Activated B cell treated with CpG ODN at 0.5 μM for 24 hours (primary cell): ENCODE data around the gene EXD3. TPM values are rescaled to one million over a fixed set of nuclear protein-coding genes. Genes with fewer than 3 reads are reported as not detected.
A peak's percentile ranks its signal among the peaks of the same experiment; 100 is the strongest.

Experiments
- ATAC-seq: fragments of 200-7000 bp; cut with Tn5 transposase; one replicate; pipeline ENCODE4 v1.10.0; 2021; ENCODE audit warnings: low read depth, mild to moderate bottlenecking, moderate library complexity
- CTCF ChIA-PET: fragments of 350-600 bp; sonication (Branson Sonifier 250); formaldehyde crosslinking; loops from one replicate; lab custom pipeline; 2021; ENCODE audit warnings: antibody characterized with exemption; lab: Charles Lee
- POLR2A ChIA-PET: fragments of 350-600 bp; sonication (Branson Sonifier 250); formaldehyde crosslinking; loops from one replicate; lab custom pipeline; 2021; ENCODE audit warnings: antibody characterized with exemption; lab: Charles Lee
- DNase-seq: peaks from one replicate; pipeline ENCODE4 v3.0.0; 2022
- H3K27ac Mint-ChIP-seq: one replicate; pipeline ENCODE4 v1.8.0; 2020; ENCODE audit warnings: mixed read lengths
- H3K27me3 Mint-ChIP-seq: one replicate; pipeline ENCODE4 v1.8.0; 2021; ENCODE audit warnings: mixed read lengths
- H3K36me3 Mint-ChIP-seq: one replicate; pipeline ENCODE4 v1.8.0; 2021; ENCODE audit warnings: low read depth, mixed read lengths
- H3K4me1 Mint-ChIP-seq: one replicate; pipeline ENCODE4 v1.8.0; 2021; ENCODE audit warnings: mixed read lengths
- H3K4me3 Mint-ChIP-seq: one replicate; pipeline ENCODE4 v1.8.0; 2020; ENCODE audit warnings: mild to moderate bottlenecking, mixed read lengths
- H3K9me3 Mint-ChIP-seq: one replicate; pipeline ENCODE4 v1.8.0; 2020; ENCODE audit warnings: mixed read lengths
- CTCF ChIP-seq: fragments of 200-600 bp; IDR thresholded peaks from one replicate; pipeline ENCODE4 v1.8.0; 2022; ENCODE audit warnings: antibody characterized with exemption, mild to moderate bottlenecking
- intact Hi-C: fragments of 100-400 bp; cut with micrococcal nuclease; formaldehyde crosslinking; loops from one replicate; pipeline ENCODE4 v1.15.1; 2024
- total RNA-seq: library from RNA; stranded (reverse); gene quantifications from 2 replicates; pipeline ENCODE4 v1.2.3, GENCODE V29; 2022

The EXD3 gene
- total RNA-seq, 1 donor from 2014 or later: 12.8 TPM

GRCh38 chr9:137321726-137322361 lies 101.1 kb downstream of the EXD3 start:
- DNase-seq: no peak
- ATAC-seq: no peak
- intact Hi-C loops: no loop called here
- no peak for TF ChIP-seq CTCF
- Mint-ChIP-seq H3K9me3 (peaks cover 1% of the 10 kb centered on the region), H3K27me3 (peaks cover 2% of the 10 kb centered on the region), H3K36me3 (peaks cover 1% of the 10 kb centered on the region), H3K4me1 (peaks cover 25% of the 10 kb centered on the region), H3K27ac (no peak overlapping the region), H3K4me3 (no peak overlapping the region)
- POLR2A ChIA-PET: interaction anchor here (1.5 to 1.8 kb wide), 2 partner anchors 20 to 101 kb away, joined by 5 to 12 read pairs; partner anchors contain the start of genes EXD3, NOXA1 and NRARP
- CTCF ChIA-PET: no interaction called here

- H3K27me3 Mint-ChIP-seq: peaks cover 2% of the 10 kb centered on the region
- H3K9me3 Mint-ChIP-seq: no peaks in the 10 kb centered on the region
- peak overlapping the region; percentile 41 for H3K4me3 Mint-ChIP-seq
- POLR2A ChIA-PET: interaction anchor here (0.5 to 1.8 kb wide), 9 partner anchors 9 to 234 kb away, joined by 3 to 12 read pairs (median 5); partner anchors contain the start of genes EXD3, MAN1B1, NOXA1 and NRARP
- CTCF ChIA-PET: interaction anchor here (3.6 kb wide), 1 partner anchor 19 kb away, joined by 17 read pairs; the partner anchor contains the start of gene NRARP
- intact Hi-C loops: no loop called here
- peaks cover 14% of the 10 kb centered on the region for H3K4me1 Mint-ChIP-seq
- no peaks in the 10 kb centered on the region for H3K36me3 Mint-ChIP-seq
- no peak for DNase-seq
- TF ChIP-seq CTCF: no peak
- peak overlapping the region; percentile 63 for H3K27ac Mint-ChIP-seq
- ATAC-seq: peak; percentile 89
Measured at GRCh38 chr9:137320555-137321384, 102.2 kb downstream of the EXD3 start.

- TF ChIP-seq CTCF: no peak
- no peak for ATAC-seq
- no peak for DNase-seq
- H3K9me3 Mint-ChIP-seq: no peaks in the 10 kb centered on the region
- H3K4me1 Mint-ChIP-seq: peaks cover 11% of the 10 kb centered on the region
- ChIA-PET CTCF (interaction anchor here (3.6 kb wide), 1 partner anchor 18 kb away, joined by 17 read pairs; the partner anchor contains the start of gene NRARP), POLR2A (interaction anchor here (0.6 to 1.8 kb wide), 8 partner anchors 8 to 233 kb away, joined by 3 to 12 read pairs (median 4); partner anchors contain the start of genes EXD3, MAN1B1, NOXA1 and NRARP)
- intact Hi-C loops: no loop called here
- no peak overlapping the region for H3K27ac Mint-ChIP-seq
- peaks cover 2% of the 10 kb centered on the region for H3K27me3 Mint-ChIP-seq
- no peaks in the 10 kb centered on the region for H3K36me3 Mint-ChIP-seq
- H3K4me3 Mint-ChIP-seq: no peak overlapping the region
Measured at GRCh38 chr9:137319739-137320551, 103.0 kb downstream of the EXD3 start.

- H3K36me3 Mint-ChIP-seq: no peaks in the 10 kb centered on the region
- CTCF ChIA-PET: interaction anchor here (3.6 kb wide), 1 partner anchor 17 kb away, joined by 17 read pairs; the partner anchor contains the start of gene NRARP
- ATAC-seq (no peak), DNase-seq (no peak)
- H3K27me3 Mint-ChIP-seq: peaks cover 2% of the 10 kb centered on the region
- POLR2A ChIA-PET: interaction anchor here (0.6 to 1.0 kb wide), 3 partner anchors 16 to 100 kb away, joined by 3 to 4 read pairs (median 3); partner anchors contain the start of gene NRARP
- H3K27ac Mint-ChIP-seq: no peak overlapping the region
- no peak for TF ChIP-seq CTCF
- H3K9me3 Mint-ChIP-seq: no peaks in the 10 kb centered on the region
- no peak overlapping the region for H3K4me3 Mint-ChIP-seq
- intact Hi-C loops: no loop called here
- peaks cover 8% of the 10 kb centered on the region for H3K4me1 Mint-ChIP-seq
Measured at GRCh38 chr9:137319011-137319738, 103.8 kb downstream of the EXD3 start.
